BLaER1 treated with 17β-estradiol and CSF1 and Interleukin-3, amounts not matched to agents 10 nM and 100 nM (cell line): ENCODE results near the gene QPRT.
"Not testable (repeated sequence)": the region's sequence is repeated elsewhere in the genome, so short reads cannot be mapped to it uniquely, and the experiment has no call there.

Source experiments
- H3K27ac ChIP-seq, 11 experiments: shearing (Covaris generic); formaldehyde crosslinking; 2 replicates each; pipeline ENCODE4 v1.8.1; 2022
- H3K27me3 ChIP-seq, 11 experiments: shearing (Covaris generic); formaldehyde crosslinking; 2 replicates each; pipeline ENCODE4 v1.8.1; 2022
- H3K36me3 ChIP-seq, 11 experiments: shearing (Covaris generic); formaldehyde crosslinking; 2 replicates each; pipeline ENCODE4 v1.8.1; 2022
- H3K4me1 ChIP-seq, 10 experiments: shearing (Covaris generic); formaldehyde crosslinking; 2 replicates each; pipeline ENCODE4 v1.8.1; 2022
- H3K4me2 ChIP-seq, 11 experiments: shearing (Covaris generic); formaldehyde crosslinking; 2 replicates each; pipeline ENCODE4 v1.8.1; 2022
- H3K4me3 ChIP-seq, 10 experiments: shearing (Covaris generic); formaldehyde crosslinking; 2 replicates each; pipeline ENCODE4 v1.8.1; 2022
- H3K9ac ChIP-seq, 11 experiments: shearing (Covaris generic); formaldehyde crosslinking; 2 replicates each; pipeline ENCODE4 v1.8.1; 2022
- H3K9me3 ChIP-seq, 11 experiments: shearing (Covaris generic); formaldehyde crosslinking; replicated peaks in 1 of 11; 2 replicates each; pipeline ENCODE4 v1.8.1; 2022
- H4K20me1 ChIP-seq, 11 experiments: shearing (Covaris generic); formaldehyde crosslinking; 2 replicates each; pipeline ENCODE4 v1.8.1; 2022
- Cebpa-rat ChIP-seq, 11 experiments: shearing (Covaris generic); IDR thresholded peaks; 2 replicates each; pipeline ENCODE4 v1.8.1; 2022

Gene QPRT

GRCh38 chr16:29678691-29679267 lies at the start of gene QPRT:
TSS of gene QPRT (plus strand) at chr16:29679180. CDS start at chr16:29679198, 18 bp downstream.
- TF ChIP-seq Cebpa-rat (IDR thresholded peaks at IDR 0.05): no peak
- Histone ChIP-seq H3K36me3 (peaks cover 0 to 11% (median 4%) of the 10 kb centered on the region in 11 experiments; a peak in 8 of 22 replicates), H3K9ac (peak within 1 kb of the TSS; percentile 64 to 86 (median 78)), H3K27me3 (no peaks in the 10 kb centered on the region), H4K20me1 (peaks cover 0 to 24% (median 0%) of the 10 kb centered on the region in 11 experiments; a peak in 3 of 22 replicates), H3K9me3 (no peaks in the 10 kb centered on the region), H3K4me2 (peak within 1 kb of the TSS; percentile 78 to 97 (median 90)), H3K4me3 (peak within 1 kb of the TSS; percentile 46 to 70 (median 59)), H3K4me1 (peaks cover 69 to 97% (median 93%) of the 10 kb centered on the region in 10 experiments), H3K27ac (peak within 1 kb of the TSS; percentile 23 to 93 (median 85); a peak in 21 of 22 replicates)

- peaks cover 31 to 49% (median 42%) of the 10 kb centered on the region in 10 experiments for H3K4me1 ChIP-seq
- H3K27me3 ChIP-seq, H3K4me3 ChIP-seq, H4K20me1 ChIP-seq, H3K27ac ChIP-seq, H3K36me3 ChIP-seq, H3K9me3 ChIP-seq: not testable (repeated sequence)
- H3K9ac ChIP-seq: peak overlapping the region in 1 of 11 experiments; percentile 48; a peak in 2 of 22 replicates
- H3K4me2 ChIP-seq: peak overlapping the region; percentile 29 to 98 (median 73); a peak in 19 of 22 replicates
These were observed 49.7 kb upstream of the QPRT start for GRCh38 chr16:29629318-29629717.

GRCh38 chr16:29631658-29632057 lies 47.3 kb upstream of the QPRT start:
- H3K36me3 ChIP-seq, H3K4me2 ChIP-seq, H3K9me3 ChIP-seq, H3K27ac ChIP-seq, H3K27me3 ChIP-seq, H3K9ac ChIP-seq, H4K20me1 ChIP-seq, H3K4me3 ChIP-seq: not testable (repeated sequence)
- peaks cover 24 to 44% (median 37%) of the 10 kb centered on the region in 10 experiments for H3K4me1 ChIP-seq

DNA sequence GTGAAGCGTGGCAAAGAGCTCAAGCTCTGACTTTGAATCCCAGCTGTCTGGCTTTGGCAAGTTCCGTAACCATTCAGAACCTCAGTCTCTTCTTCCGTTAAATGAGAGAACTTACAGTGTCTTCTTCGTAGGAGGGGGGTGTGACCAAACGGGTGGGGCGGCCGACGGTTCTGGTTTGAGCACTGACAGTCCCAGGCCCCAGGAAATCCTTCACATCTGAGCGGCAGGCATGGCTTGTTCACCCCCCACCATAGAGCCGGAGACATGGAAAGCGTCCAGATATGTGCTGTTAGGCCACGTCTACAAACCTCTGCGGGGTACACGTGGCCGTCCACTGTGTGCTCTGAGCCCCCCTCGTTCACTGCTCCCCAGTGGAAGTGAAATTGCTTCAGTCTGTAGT lies 43.1 kb upstream of the QPRT start:
- not testable (repeated sequence) for H3K9me3 ChIP-seq, H3K36me3 ChIP-seq, H3K9ac ChIP-seq, H3K4me3 ChIP-seq, H3K27me3 ChIP-seq, H4K20me1 ChIP-seq
- H3K4me1 ChIP-seq: peaks cover 4 to 25% (median 18%) of the 10 kb centered on the region in 10 experiments
- H3K4me2 ChIP-seq: peak overlapping the region; percentile 24 to 65 (median 51); a peak in 17 of 22 replicates
- peak overlapping the region in 3 of 11 experiments; percentile 25 to 38 (median 37); a peak in 2 of 22 replicates for H3K27ac ChIP-seq

GRCh38 chr16:29636368-29636767 lies 42.6 kb upstream of the QPRT start:
- 0 out of 22 replicates have a peak overlapping the region, but pooled peaks of 1 of the 11 experiments have one; percentile 25 for H3K27ac ChIP-seq
- H3K4me3 ChIP-seq, H4K20me1 ChIP-seq, H3K27me3 ChIP-seq, H3K9me3 ChIP-seq, H3K36me3 ChIP-seq, H3K9ac ChIP-seq: not testable (repeated sequence)
- H3K4me1 ChIP-seq: peaks cover 8 to 30% (median 23%) of the 10 kb centered on the region in 10 experiments
- H3K4me2 ChIP-seq: peak overlapping the region in 5 of 11 experiments; percentile 36 to 60 (median 47); a peak in 3 of 22 replicates

GRCh38 chr16:29638751-29639150 lies 40.2 kb upstream of the QPRT start:
- not testable (repeated sequence) for H3K9me3 ChIP-seq, H3K27ac ChIP-seq, H3K27me3 ChIP-seq, H3K4me2 ChIP-seq, H4K20me1 ChIP-seq, H3K36me3 ChIP-seq, H3K4me3 ChIP-seq, H3K9ac ChIP-seq
- H3K4me1 ChIP-seq: peaks cover 30 to 51% (median 37%) of the 10 kb centered on the region in 10 experiments

DNA sequence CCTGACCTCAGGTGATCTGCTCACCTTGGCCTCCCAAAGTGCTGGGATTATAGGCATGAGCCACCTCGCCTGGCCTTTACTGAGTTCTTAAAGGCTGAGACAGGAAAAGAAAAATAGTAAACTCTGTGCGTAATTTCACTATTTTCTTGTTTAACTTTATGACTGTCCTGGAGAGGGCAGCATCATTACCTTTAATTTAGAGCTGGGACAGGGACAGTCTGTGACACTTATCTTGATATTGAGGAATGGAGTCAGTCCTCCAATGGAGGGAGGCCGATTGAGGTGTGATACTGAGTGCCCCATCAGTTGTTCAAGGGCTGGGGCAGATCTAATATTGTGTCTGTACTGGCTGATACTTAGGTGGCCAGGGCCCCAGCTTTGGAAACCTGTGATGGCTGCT lies 37.4 kb upstream of the QPRT start:
- Histone ChIP-seq H3K4me1 (peaks cover 42 to 58% (median 54%) of the 10 kb centered on the region in 10 experiments), H3K36me3 (no peaks in the 10 kb centered on the region), H3K27me3 (no peaks in the 10 kb centered on the region), H3K4me2 (peak overlapping the region; percentile 58 to 81 (median 72)), H3K4me3 (no peak overlapping the region; a peak in 1 of 20 replicates), H4K20me1 (no peaks in the 10 kb centered on the region), H3K27ac (peak overlapping the region in 10 of 11 experiments; percentile 21 to 61 (median 46); a peak in 18 of 22 replicates), H3K9me3 (no peaks in the 10 kb centered on the region), H3K9ac (peak overlapping the region; percentile 11 to 70 (median 48); a peak in 13 of 22 replicates)
- no peak for TF ChIP-seq Cebpa-rat (IDR thresholded peaks at IDR 0.05)

GRCh38 chr16:29643596-29643995 lies 35.4 kb upstream of the QPRT start:
- Histone ChIP-seq H3K9me3 (no peaks in the 10 kb centered on the region), H3K9ac (peak overlapping the region in 1 of 11 experiments; percentile 73; a peak in 1 of 22 replicates), H3K4me1 (peaks cover 42 to 69% (median 54%) of the 10 kb centered on the region in 10 experiments), H3K36me3 (no peaks in the 10 kb centered on the region), H3K4me2 (peak overlapping the region in 5 of 11 experiments; percentile 1 to 93 (median 58); a peak in 8 of 22 replicates), H3K27ac (peak overlapping the region in 5 of 11 experiments; percentile 13 to 90 (median 77); a peak in 7 of 22 replicates), H4K20me1 (no peaks in the 10 kb centered on the region), H3K27me3 (no peaks in the 10 kb centered on the region), H3K4me3 (no peak overlapping the region)
- TF ChIP-seq Cebpa-rat (IDR thresholded peaks at IDR 0.05): no peak

DNA sequence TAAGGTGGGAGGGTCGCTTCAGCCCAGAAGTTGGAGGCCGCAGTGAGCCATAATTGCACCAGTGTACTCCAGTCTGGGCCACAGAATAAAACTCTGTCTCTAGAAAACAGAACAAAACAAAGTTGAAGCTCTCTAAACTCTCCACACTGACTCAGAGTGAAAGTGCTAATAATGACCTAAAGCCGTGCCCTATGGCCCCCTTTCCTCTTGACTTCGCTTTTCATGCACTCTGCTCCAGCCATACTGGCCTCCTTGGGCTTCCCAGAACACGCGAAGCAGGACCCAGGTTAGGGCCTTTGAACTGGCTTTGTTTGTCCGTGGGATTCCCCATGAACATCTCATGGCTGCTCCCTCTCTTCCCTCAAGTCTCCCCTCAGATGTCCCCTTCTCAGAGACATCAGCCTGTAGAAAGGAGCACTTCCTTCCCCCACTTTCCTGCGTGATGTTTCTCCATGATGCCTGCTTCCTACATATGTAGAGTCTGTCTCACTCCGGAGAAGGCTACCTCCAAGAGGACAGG lies 34.6 kb upstream of the QPRT start:
- H3K9me3 ChIP-seq: no peaks in the 10 kb centered on the region
- H4K20me1 ChIP-seq: no peaks in the 10 kb centered on the region
- H3K36me3 ChIP-seq: no peaks in the 10 kb centered on the region
- TF ChIP-seq Cebpa-rat (IDR thresholded peaks at IDR 0.05): no peak
- H3K4me2 ChIP-seq: peak overlapping the region in 8 of 11 experiments; percentile 17 to 93 (median 50); a peak in 13 of 22 replicates
- no peak overlapping the region for H3K4me3 ChIP-seq
- peak overlapping the region in 6 of 11 experiments; percentile 2 to 90 (median 64); a peak in 10 of 22 replicates for H3K27ac ChIP-seq
- no peaks in the 10 kb centered on the region for H3K27me3 ChIP-seq
- peaks cover 44 to 77% (median 57%) of the 10 kb centered on the region in 10 experiments for H3K4me1 ChIP-seq
- H3K9ac ChIP-seq: peak overlapping the region in 3 of 11 experiments; percentile 51 to 73 (median 60); a peak in 5 of 22 replicates
